Endodermal cell (in vitro differentiated cells): Measurements from ENCODE around the gene RBM12. TPM values are rescaled to one million over a fixed set of nuclear protein-coding genes. Genes with fewer than 3 reads are reported as not detected.

Experiments
- DNase-seq: peaks from one replicate; pipeline ENCODE4 v3.0.0-alpha.2; 2017
- H3K27ac ChIP-seq: 2 replicates; pipeline ENCODE4 v1.5.1; 2013; ENCODE audit warnings: mild to moderate bottlenecking, low read depth, low read length, moderate library complexity
- H3K27me3 ChIP-seq: 2 replicates; pipeline ENCODE4 v1.6.1; 2013; ENCODE audit warnings: mild to moderate bottlenecking, low read length, moderate library complexity; ENCODE audit not compliant: insufficient read depth, control insufficient read depth, poor library complexity, severe bottlenecking
- H3K36me3 ChIP-seq: 2 replicates; pipeline ENCODE4 v1.7.0; 2013; ENCODE audit warnings: mild to moderate bottlenecking, low read length, moderate library complexity; ENCODE audit not compliant: control insufficient read depth, insufficient read depth
- H3K4me1 ChIP-seq: one replicate; pipeline ENCODE4 v1.7.0; 2013; ENCODE audit warnings: low read length; ENCODE audit not compliant: control insufficient read depth, insufficient read depth
- H3K4me3 ChIP-seq: 2 replicates; pipeline ENCODE4 v1.5.1; 2013; ENCODE audit warnings: mild to moderate bottlenecking, low read length, moderate library complexity
- H3K9ac ChIP-seq: 2 replicates; pipeline ENCODE4 v1.6.1; 2013; ENCODE audit warnings: mild to moderate bottlenecking, low read length, moderate library complexity; ENCODE audit not compliant: poor library complexity, severe bottlenecking; ENCODE audit errors: extremely low read depth
- H3K9me3 ChIP-seq: 2 replicates; pipeline ENCODE4 v1.6.1; 2013; ENCODE audit warnings: mild to moderate bottlenecking, low read length, moderate library complexity; ENCODE audit not compliant: control insufficient read depth
- H3K27ac Mint-ChIP-seq: 2 replicates; pipeline ENCODE4 v1.8.0; 2020; ENCODE audit warnings: mixed read lengths
- H3K27me3 Mint-ChIP-seq: 2 replicates; pipeline ENCODE4 v1.8.0; 2021; ENCODE audit warnings: mild to moderate bottlenecking, mixed read lengths; ENCODE audit not compliant: insufficient read depth
- H3K36me3 Mint-ChIP-seq: 2 replicates; pipeline ENCODE4 v1.8.0; 2020; ENCODE audit warnings: low read depth, mixed read lengths
- H3K4me1 Mint-ChIP-seq: 2 replicates; pipeline ENCODE4 v1.8.0; 2020; ENCODE audit warnings: mixed read lengths
- H3K4me3 Mint-ChIP-seq: 2 replicates; pipeline ENCODE4 v1.8.0; 2020; ENCODE audit warnings: mild to moderate bottlenecking, moderate library complexity, mixed read lengths
- H3K9me3 Mint-ChIP-seq: 2 replicates; pipeline ENCODE4 v1.8.0; 2020; ENCODE audit warnings: mild to moderate bottlenecking, mixed read lengths
- WGBS, 2 experiments: methylation state at CpG; one replicate each; pipeline versions ENCODE4 v1.1.5 to v1.1.7; 2013; ENCODE audit warnings: missing lambda C conversion rate in 2 of 2, mixed read lengths in 1 of 2; ENCODE audit not compliant: insufficient coverage in 1 of 2, insufficient read length in 1 of 2; 5-methylcytosine and 5-hydroxymethylcytosine counted together
- total RNA-seq, 2 donors: library from RNA; stranded (reverse); fragmentation: NEBNext Ultra II Directional in 1 of 2; extraction: Animal tissue kit (Norgen Biotek cat#: 25700) in 1 of 2; gene quantifications; 2 replicates in 1 of 2; 3 replicates in 1 of 2; pipeline ENCODE4 v1.2.1, GENCODE V29; 2021
- TF ChIP-seq, protein P1 (sequence below): fragments of 200-600 bp; sonication (generic); conservative IDR thresholded peaks from 2 replicates; pipeline ENCODE4 v1.5.0; 2021; ENCODE audit warnings: antibody characterized with exemption, mild to moderate bottlenecking

The RBM12 gene
- total RNA-seq, 2 donors from 2014 or later, result 106 to 158 TPM

- no peaks in the 10 kb centered on the region for H3K27me3 Mint-ChIP-seq
- TF ChIP-seq, protein P1, sequence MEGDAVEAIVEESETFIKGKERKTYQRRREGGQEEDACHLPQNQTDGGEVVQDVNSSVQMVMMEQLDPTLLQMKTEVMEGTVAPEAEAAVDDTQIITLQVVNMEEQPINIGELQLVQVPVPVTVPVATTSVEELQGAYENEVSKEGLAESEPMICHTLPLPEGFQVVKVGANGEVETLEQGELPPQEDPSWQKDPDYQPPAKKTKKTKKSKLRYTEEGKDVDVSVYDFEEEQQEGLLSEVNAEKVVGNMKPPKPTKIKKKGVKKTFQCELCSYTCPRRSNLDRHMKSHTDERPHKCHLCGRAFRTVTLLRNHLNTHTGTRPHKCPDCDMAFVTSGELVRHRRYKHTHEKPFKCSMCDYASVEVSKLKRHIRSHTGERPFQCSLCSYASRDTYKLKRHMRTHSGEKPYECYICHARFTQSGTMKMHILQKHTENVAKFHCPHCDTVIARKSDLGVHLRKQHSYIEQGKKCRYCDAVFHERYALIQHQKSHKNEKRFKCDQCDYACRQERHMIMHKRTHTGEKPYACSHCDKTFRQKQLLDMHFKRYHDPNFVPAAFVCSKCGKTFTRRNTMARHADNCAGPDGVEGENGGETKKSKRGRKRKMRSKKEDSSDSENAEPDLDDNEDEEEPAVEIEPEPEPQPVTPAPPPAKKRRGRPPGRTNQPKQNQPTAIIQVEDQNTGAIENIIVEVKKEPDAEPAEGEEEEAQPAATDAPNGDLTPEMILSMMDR, result no peak
- H3K36me3 Mint-ChIP-seq, result peaks cover 70% of the 10 kb centered on the region
- no peaks in the 10 kb centered on the region for H3K4me1 ChIP-seq
- no peak overlapping the region for H3K4me3 ChIP-seq
- H3K9ac ChIP-seq, result no peak overlapping the region
- peak; percentile 17 for DNase-seq
- 91 to 96% methylated on average over 5 to 6 of the region's 6 CpGs for WGBS, 2 experiments
- no peaks in the 10 kb centered on the region for H3K9me3 ChIP-seq
- no peaks in the 10 kb centered on the region for H3K4me1 Mint-ChIP-seq
- no peak overlapping the region for H3K27ac ChIP-seq
- no peaks in the 10 kb centered on the region for H3K9me3 Mint-ChIP-seq
- peak overlapping the region; percentile 12 for H3K27ac Mint-ChIP-seq
- H3K4me3 Mint-ChIP-seq, result no peak overlapping the region
- no peaks in the 10 kb centered on the region for H3K27me3 ChIP-seq
- H3K36me3 ChIP-seq, result peaks cover 96% of the 10 kb centered on the region
These were observed 47.0 kb upstream of the RBM12 start for GRCh38 chr20:35711588-35712209.

GRCh38 chr20:35710884-35711587 lies 46.3 kb upstream of the RBM12 start:
- H3K9me3 ChIP-seq, result no peaks in the 10 kb centered on the region
- no peak overlapping the region for H3K4me3 Mint-ChIP-seq
- TF ChIP-seq, protein P1, result no peak
- H3K4me3 ChIP-seq, result no peak overlapping the region
- H3K9me3 Mint-ChIP-seq, result no peaks in the 10 kb centered on the region
- WGBS, 2 experiments, result 95 to 100% methylated on average over 3 to 6 of the region's 6 CpGs
- DNase-seq, result no peak
- H3K27ac Mint-ChIP-seq, result peak overlapping the region; percentile 12
- no peaks in the 10 kb centered on the region for H3K4me1 Mint-ChIP-seq
- H3K4me1 ChIP-seq, result no peaks in the 10 kb centered on the region
- H3K27me3 Mint-ChIP-seq, result no peaks in the 10 kb centered on the region
- H3K27me3 ChIP-seq, result no peaks in the 10 kb centered on the region
- no peak overlapping the region for H3K27ac ChIP-seq
- no peak overlapping the region for H3K9ac ChIP-seq
- peaks cover 68% of the 10 kb centered on the region for H3K36me3 Mint-ChIP-seq
- H3K36me3 ChIP-seq, result peaks cover 96% of the 10 kb centered on the region

- H3K4me1 Mint-ChIP-seq, result no peaks in the 10 kb centered on the region
- peaks cover 68% of the 10 kb centered on the region for H3K36me3 Mint-ChIP-seq
- Histone ChIP-seq H3K9ac (no peak overlapping the region), H3K4me1 (no peaks in the 10 kb centered on the region), H3K27ac (no peak overlapping the region), H3K36me3 (peaks cover 96% of the 10 kb centered on the region), H3K27me3 (no peaks in the 10 kb centered on the region), H3K4me3 (no peak overlapping the region), H3K9me3 (no peaks in the 10 kb centered on the region)
- no peak overlapping the region for H3K4me3 Mint-ChIP-seq
- no peaks in the 10 kb centered on the region for H3K27me3 Mint-ChIP-seq
- H3K27ac Mint-ChIP-seq, result no peak overlapping the region
- no peak for DNase-seq
- H3K9me3 Mint-ChIP-seq, result no peaks in the 10 kb centered on the region
- TF ChIP-seq, protein P1, result no peak
These were observed 45.3 kb upstream of the RBM12 start for GRCh38 chr20:35710039-35710438.
